ENCODE results near the gene FASN. TPM values are rescaled to one million over a fixed set of nuclear protein-coding genes. Genes with fewer than 3 reads are reported as not detected.

FASN gene
- total RNA-seq: 153 and 279 TPM in 2 replicates

DNA sequence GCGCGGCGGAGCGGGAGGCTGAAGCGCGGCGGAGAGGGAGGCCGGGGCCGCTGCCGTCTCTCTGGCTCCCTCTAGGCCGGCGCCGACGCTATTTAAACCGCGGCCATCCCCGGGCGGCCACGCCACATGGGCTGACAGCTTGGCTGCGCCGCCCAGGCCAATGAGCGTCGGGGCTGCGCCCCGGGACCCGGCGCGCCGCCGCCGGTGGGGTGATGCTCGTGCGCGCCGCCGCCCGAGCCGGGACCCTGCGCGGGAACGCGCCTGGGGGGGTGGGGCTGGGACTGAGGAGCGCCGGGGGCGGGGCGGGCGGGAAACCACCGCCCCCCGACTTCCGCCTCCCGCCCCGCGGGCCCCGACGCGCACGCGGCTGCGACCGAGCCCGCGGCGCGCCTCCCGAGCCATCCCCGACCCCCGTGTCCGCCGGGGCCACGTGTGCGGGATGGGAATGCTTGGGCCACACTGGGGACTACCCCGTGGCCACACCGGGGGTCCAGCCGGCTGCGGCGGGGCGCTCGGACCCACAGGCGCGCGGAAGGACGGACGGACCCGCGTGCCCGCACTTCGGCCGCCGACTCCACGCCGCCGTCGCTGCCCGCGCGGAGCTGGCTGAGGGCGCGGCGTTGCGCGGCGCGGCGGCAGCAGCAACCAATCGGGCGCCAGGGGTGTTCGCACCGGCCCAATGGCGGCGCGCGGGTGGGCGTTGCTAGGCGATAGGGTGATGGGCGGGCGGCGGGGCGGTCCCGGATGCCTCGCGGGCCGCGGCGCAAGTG is at the start of gene FASN:
FASN (minus strand) TSS at position 68 of the 770 bp plus-strand sequence. CDS start 1,791 bp downstream, outside the sequence.

DNA sequence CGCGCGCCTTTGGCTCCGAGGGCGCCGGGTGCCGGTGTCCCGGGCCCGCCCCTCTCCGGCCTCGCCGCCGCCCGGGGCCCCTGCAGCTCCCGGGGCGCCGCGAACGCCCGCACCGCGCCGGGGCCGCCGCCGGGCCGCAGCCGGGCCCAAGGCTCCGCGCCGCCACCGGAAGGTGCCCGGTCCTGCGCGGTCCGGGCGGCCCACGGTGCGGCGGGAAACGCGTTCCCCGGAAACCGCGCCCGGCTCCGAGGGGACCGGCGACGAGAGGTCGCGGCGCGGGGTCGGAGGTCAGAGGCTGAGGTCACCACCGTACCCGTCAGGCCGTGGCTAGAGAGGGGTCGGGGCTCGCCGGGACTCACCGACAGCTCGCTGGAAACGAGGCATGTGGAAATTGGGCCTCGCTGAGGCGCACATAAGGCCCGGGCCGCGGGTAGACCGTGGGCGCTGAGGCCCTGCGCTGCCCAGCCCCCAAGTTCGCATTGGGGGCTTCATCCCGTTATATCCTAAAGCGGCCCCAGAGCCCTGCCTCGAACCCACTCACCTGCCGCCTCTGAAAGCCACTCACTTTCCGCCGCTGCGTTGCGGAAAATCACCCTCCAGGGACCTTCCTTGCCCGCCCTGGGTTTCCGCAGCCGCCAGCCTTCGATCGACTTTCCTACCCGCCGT is 32.3 kb downstream of the FASN start, which contains the start of gene DUS1L:
DUS1L (minus strand) TSS at position 167 of the 666 bp plus-strand sequence. CDS start 745 bp downstream, outside the sequence.

DNA sequence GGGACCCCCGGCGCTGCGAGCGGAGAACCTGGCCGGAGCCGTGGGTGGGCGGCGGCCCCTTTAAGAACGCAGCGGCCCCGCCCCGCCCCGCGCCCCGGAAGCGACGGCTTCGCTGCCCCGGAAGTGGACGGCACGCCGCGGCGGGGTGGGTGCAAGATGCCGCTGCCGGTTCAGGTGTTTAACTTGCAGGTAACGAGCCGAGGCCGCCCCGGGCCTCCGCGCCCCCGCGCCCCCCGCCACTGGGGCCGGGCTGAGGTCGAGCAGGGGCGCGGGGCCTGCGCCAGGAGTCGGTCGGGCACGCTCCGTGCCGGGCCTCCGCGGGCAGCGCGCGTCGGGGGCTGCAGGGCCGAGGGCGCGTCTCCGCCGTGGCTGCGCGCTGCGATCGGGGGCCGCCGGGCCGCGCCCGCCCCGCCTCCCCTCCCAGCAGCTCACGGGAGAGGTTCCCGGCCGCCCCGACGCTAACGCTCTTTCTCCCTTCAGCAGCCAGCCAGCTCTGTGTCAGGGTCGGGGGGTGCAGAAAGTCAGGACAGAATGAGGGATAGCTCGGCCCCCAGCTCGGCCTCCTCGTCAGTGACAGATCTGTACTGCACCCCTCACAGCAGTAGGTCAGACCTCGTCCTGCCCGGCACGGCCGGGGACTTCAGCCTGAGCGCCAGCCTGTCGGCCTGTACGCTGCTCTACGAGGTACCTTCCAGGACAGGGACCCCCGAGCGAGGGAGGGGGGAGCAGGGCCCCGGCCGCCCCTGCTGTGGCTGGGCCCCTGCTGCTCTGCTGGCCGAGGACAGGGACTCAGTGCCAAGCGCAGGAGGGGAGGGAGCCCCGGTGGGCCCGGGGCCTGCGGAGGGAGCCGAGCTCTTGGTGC is 46.0 kb downstream of the FASN start, which contains the start of the genes GPS1 and RFNG:
GPS1 (plus strand) TSS at position 123 of the 862 bp plus-strand sequence; CDS start at position 157, 34 bp downstream.
RFNG (minus strand) TSS at position 36 of the 862 bp plus-strand sequence. CDS start 45 bp downstream, outside the sequence.

DNA sequence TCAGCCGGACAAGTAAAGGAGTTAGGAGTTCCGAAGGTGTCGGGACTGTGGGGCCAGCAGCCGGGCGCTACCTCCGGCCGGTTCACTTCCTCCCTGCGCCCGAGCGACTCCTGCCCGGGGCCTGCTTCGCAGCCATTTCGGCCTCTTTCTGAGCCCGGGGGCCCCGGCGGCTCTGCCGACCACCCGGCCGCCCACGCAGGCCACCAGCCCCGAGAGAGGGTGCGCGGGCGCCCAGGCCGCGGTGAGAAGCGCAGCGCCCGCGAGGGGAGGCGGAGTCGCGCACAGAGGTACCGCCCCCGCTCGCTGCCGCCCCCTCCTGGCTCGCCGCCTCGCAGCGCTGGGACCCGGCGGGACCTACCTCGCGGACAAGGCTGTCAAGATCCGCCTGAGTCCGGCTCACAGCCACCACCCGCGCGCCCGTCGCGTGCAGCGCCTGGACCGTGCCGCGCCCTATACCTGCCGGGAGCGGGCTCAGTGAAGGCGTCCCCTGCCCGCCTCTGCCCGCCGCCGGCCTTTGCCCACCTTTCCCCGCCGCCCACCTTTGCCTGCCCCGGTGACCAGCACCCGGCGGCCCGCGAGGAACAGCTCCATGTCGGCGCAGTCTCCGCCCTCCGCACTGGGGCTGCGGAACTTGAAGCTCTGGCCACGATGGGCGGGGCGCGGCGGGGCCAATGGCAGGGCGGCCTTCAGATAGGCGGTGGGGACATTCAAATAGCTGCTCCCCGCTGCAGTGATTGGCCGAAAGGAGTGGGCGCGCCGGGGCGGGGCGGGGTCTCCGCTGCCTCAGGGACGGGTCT is 60.7 kb downstream of the FASN start, which contains the start of gene DCXR:
DCXR (minus strand) TSS at position 606 of the 797 bp plus-strand sequence; CDS start at position 591, 15 bp downstream.

DNA sequence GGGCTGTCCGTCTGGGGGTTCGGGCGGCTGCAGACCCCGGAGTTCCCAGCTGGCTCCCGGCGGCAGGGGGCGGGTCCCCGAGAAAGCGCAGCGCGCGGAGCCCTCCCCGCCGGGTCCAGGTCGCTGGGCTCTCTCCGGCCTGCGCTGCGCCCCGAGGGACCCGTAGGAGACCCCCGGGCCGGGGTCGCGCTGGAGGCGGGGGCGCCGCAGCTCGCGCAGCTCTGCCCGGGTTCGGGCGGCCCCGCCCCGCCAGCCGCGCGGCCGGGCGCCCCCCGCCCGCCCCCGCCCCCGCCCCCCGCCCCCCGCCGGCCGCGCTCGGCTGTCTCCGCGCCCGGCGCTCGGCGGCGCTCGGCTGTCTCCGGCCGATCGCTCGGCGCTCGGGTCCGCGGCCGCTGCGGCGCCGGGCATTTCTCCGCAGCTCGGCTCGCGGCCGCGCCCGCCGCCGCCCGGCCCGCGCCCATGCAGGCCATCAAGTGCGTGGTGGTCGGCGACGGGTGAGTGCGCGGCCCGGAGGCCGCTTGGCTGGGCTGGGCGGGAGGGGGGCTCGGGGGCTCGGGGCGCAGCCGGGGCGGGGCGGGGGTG is 66.6 kb downstream of the FASN start, which contains the start of gene RAC3:
RAC3 (plus strand) TSS at position 376 of the 582 bp plus-strand sequence; CDS start at position 460, 84 bp downstream.

Other genes starting within 250 kb of the FASN start
- 1,342 and 1,881 TPM in 2 replicates for gene P4HB, start 237.7 kb downstream of the FASN start, total RNA-seq
- 187 and 318 TPM in 2 replicates for gene ARHGDIA, start 226.9 kb downstream of the FASN start, total RNA-seq
- gene ALYREF, start 206.7 kb downstream of the FASN start, total RNA-seq: 102 and 168 TPM in 2 replicates
- 138 and 243 TPM in 2 replicates for gene ANAPC11, start 206.5 kb downstream of the FASN start, total RNA-seq
- gene NPB, start 196.0 kb downstream of the FASN start, total RNA-seq: 0.87 and 2.5 TPM in 2 replicates
- 63.5 and 63.7 TPM in 2 replicates for gene PCYT2, start 186.8 kb downstream of the FASN start, total RNA-seq
- gene SIRT7, start 180.1 kb downstream of the FASN start, total RNA-seq: 26.8 and 27.1 TPM in 2 replicates
- 16.1 and 25.3 TPM in 2 replicates for gene MAFG, start 170.5 kb downstream of the FASN start, total RNA-seq
- gene PYCR1, start 160.9 kb downstream of the FASN start, total RNA-seq: 65.9 and 124 TPM in 2 replicates
- gene MYADML2, start 151.0 kb downstream of the FASN start, total RNA-seq: not detected in 2 replicates
- gene NOTUM, start 137.0 kb downstream of the FASN start, total RNA-seq: 0.99 TPM in 1 of 2 replicates, not detected in the other
- gene ASPSCR1, start 120.6 kb downstream of the FASN start, total RNA-seq: 29.4 and 30.8 TPM in 2 replicates
- 13.4 and 47.6 TPM in 2 replicates for gene CENPX, start 75.4 kb downstream of the FASN start, total RNA-seq
- 16.2 and 17.0 TPM in 2 replicates for gene LRRC45, start 74.9 kb downstream of the FASN start, total RNA-seq
- gene RAC3, start 66.6 kb downstream of the FASN start, total RNA-seq: 7.6 and 12.6 TPM in 2 replicates
- 52.3 and 70.0 TPM in 2 replicates for gene DCXR, start 60.5 kb downstream of the FASN start, total RNA-seq
- 36.8 and 69.6 TPM in 2 replicates for gene RFNG, start 46.4 kb downstream of the FASN start, total RNA-seq
- 101 and 117 TPM in 2 replicates for gene GPS1, start 46.3 kb downstream of the FASN start, total RNA-seq
- 46.8 and 52.1 TPM in 2 replicates for gene DUS1L, start 32.4 kb downstream of the FASN start, total RNA-seq
- gene CCDC57, start 114.6 kb upstream of the FASN start, total RNA-seq: 12.6 and 16.0 TPM in 2 replicates
- gene SLC16A3, start 130.8 kb upstream of the FASN start, total RNA-seq: 80.3 and 222 TPM in 2 replicates
- 60.9 and 70.6 TPM in 2 replicates for gene CSNK1D, start 175.5 kb upstream of the FASN start, total RNA-seq
- gene CD7, start 219.4 kb upstream of the FASN start, total RNA-seq: 0.66 and 1.3 TPM in 2 replicates
- gene SECTM1, start 235.5 kb upstream of the FASN start, total RNA-seq: 39.7 and 198 TPM in 2 replicates